ENCODE results near the gene RFPL3.

GRCh38 chr22:32319861-32320406, 37.7 kb upstream of the RFPL3 start:
- TF ChIP-seq CTCF (IDR thresholded peaks at IDR 0.05; ENCODE audit: insufficient read depth, low read depth, low read length): no peak
- TF ChIP-seq EZH2 (IDR thresholded peaks at IDR 0.05; ENCODE audit: insufficient read depth, low read length): no peak
